ENCODE results near the gene TGM1. TPM values are rescaled to one million over a fixed set of nuclear protein-coding genes. Genes with fewer than 3 reads are reported as not detected.

The TGM1 gene
- total RNA-seq, 1 experiment from 2014 or later: 2.9 TPM

DNA sequence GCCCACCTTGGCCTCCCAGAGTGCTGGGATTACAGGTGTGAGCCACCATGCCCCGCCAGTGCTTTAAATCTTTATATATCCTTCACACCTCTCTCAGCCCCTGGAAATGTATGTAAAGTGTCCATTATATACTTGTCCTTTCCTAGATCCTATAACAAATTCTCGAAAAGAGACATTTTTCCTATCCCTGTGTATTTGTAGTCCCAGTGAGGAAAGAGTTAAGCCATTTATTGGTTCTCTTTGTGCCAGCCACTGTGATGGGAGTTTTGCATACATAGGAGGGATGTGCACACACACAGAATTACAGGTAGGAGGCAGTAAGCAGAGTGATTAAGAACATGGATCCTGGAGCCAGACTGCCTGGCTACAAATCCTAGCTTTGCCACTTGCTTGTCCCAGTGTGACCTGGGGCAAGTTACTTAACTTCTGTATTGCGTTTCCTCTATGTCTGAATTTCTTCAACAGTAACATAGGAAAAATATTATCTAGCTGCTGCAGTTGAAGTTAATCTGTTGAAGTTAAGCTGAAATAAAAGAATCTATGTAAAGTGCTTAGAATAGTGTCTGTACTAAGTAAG is 10.5 kb upstream of the TGM1 start:
- H3K27me3 Mint-ChIP-seq (ENCODE audit: low read depth): no peaks in the 10 kb centered on the region

More for the DNA sequence above, 10.5 kb upstream of the TGM1 start:
- Mint-ChIP-seq H3K9me3 (no peaks in the 10 kb centered on the region), H3K4me3 (no peak overlapping the region), H3K4me1 (peaks cover 12 to 14% of the 10 kb centered on the region in 2 experiments), H3K36me3 (ENCODE audit: insufficient read depth in 1 of 3, low read depth in 3 of 3) (0 out of 7 replicates have a peak, but pooled peaks cover 0 to 4% (median 0%) of the 10 kb centered on the region in 3 experiments), H3K27ac (no peak overlapping the region)
- H2BK12ac ChIP-seq (ENCODE audit: insufficient read length, low read depth, low read length): no peak overlapping the region
- no peak overlapping the region for H2BK20ac ChIP-seq (ENCODE audit: low read depth, low read length, poor library complexity, severe bottlenecking)
- H3K27me3 ChIP-seq (ENCODE audit: insufficient read depth, low read length): no peaks in the 10 kb centered on the region
- no peak overlapping the region for H4K5ac ChIP-seq (ENCODE audit: insufficient read length, low read depth, low read length)
- no peak overlapping the region for H3K9ac ChIP-seq (ENCODE audit: extremely low read depth, insufficient read length, low read length)
- H4K20me1 ChIP-seq (ENCODE audit: control insufficient read depth, insufficient read depth, insufficient read length): no peaks in the 10 kb centered on the region
- no peak for DNase-seq
- H3K27ac ChIP-seq (ENCODE audit: insufficient read length, low read depth, low read length): no peak overlapping the region
- no peak overlapping the region for H2BK120ac ChIP-seq (ENCODE audit: low read depth, low read length, poor library complexity, severe bottlenecking)
- H3K23me2 ChIP-seq (ENCODE audit: insufficient read length, low read depth, low read length, poor library complexity, severe bottlenecking): peaks cover 8% of the 10 kb centered on the region
- no peak overlapping the region for H3K23ac ChIP-seq (ENCODE audit: insufficient read length, low read depth, low read length)
- no peak overlapping the region for H2BK5ac ChIP-seq (ENCODE audit: insufficient read length, low read length)
- no peaks in the 10 kb centered on the region for H3K79me2 ChIP-seq (ENCODE audit: insufficient read depth, low read length)
- no peak overlapping the region for H3T11ph ChIP-seq (ENCODE audit: low read length)
- no peaks in the 10 kb centered on the region for H3K79me1 ChIP-seq (ENCODE audit: insufficient read depth, low read depth, low read length, poor library complexity, severe bottlenecking)
- TF ChIP-seq, protein P1, sequence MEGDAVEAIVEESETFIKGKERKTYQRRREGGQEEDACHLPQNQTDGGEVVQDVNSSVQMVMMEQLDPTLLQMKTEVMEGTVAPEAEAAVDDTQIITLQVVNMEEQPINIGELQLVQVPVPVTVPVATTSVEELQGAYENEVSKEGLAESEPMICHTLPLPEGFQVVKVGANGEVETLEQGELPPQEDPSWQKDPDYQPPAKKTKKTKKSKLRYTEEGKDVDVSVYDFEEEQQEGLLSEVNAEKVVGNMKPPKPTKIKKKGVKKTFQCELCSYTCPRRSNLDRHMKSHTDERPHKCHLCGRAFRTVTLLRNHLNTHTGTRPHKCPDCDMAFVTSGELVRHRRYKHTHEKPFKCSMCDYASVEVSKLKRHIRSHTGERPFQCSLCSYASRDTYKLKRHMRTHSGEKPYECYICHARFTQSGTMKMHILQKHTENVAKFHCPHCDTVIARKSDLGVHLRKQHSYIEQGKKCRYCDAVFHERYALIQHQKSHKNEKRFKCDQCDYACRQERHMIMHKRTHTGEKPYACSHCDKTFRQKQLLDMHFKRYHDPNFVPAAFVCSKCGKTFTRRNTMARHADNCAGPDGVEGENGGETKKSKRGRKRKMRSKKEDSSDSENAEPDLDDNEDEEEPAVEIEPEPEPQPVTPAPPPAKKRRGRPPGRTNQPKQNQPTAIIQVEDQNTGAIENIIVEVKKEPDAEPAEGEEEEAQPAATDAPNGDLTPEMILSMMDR (conservative IDR thresholded peaks at IDR 0.05): peak; percentile 27; the same call in 1 of the 3 replicates
- no peaks in the 10 kb centered on the region for H3K9me3 ChIP-seq (ENCODE audit: control insufficient read depth, low read depth, low read length)
- no peak overlapping the region for H4K91ac ChIP-seq (ENCODE audit: insufficient read length, low read depth, low read length)
- no peaks in the 10 kb centered on the region for H3K4me1 ChIP-seq (ENCODE audit: insufficient read depth, low read length)
- no CpG with 5 or more reads among the region's 3 CpGs for WGBS (ENCODE audit: extremely low coverage, insufficient read length, low lambda C conversion rate)
- H2AK5ac ChIP-seq (ENCODE audit: insufficient read length, low read length): no peak overlapping the region
- no peak overlapping the region for H2AFZ ChIP-seq (ENCODE audit: low read length)
- no peak overlapping the region for H3K14ac ChIP-seq (ENCODE audit: insufficient read depth, low read length)
- no peak overlapping the region for H3K18ac ChIP-seq (ENCODE audit: insufficient read length, low read depth, low read length)
- H2BK15ac ChIP-seq (ENCODE audit: low read depth, low read length): no peak overlapping the region
- H3K4me2 ChIP-seq (ENCODE audit: insufficient read depth, insufficient read length, low read length): no peak overlapping the region
- H3K4ac ChIP-seq (ENCODE audit: low read depth, low read length): no peak overlapping the region
- no peak overlapping the region for H4K8ac ChIP-seq (replicated peaks; ENCODE audit: insufficient read length, low read depth, low read length)
- H3K56ac ChIP-seq (ENCODE audit: insufficient read length, low read depth, low read length): no peak overlapping the region
